HG03135 (cell line): Measurements from ENCODE around the gene ZFP36.
A peak's percentile ranks its signal among the peaks of the same experiment; 100 is the strongest.

Experiments used
- ATAC-seq: cut with Tn5 transposase; IDR thresholded peaks from one replicate; pipeline ENCODE4 v1.9.1; 2021; ENCODE audit warnings: mild to moderate bottlenecking, moderate library complexity; ENCODE audit not compliant: unreplicated experiment

The ZFP36 gene

GRCh38 chr19:39405958-39406655 is 540 bp upstream of the ZFP36 start:
- no peak for ATAC-seq

- no peak for ATAC-seq
Observed at GRCh38 chr19:39407410-39407659, 688 bp downstream of the ZFP36 start.

GRCh38 chr19:39407660-39408391 is 1.2 kb downstream of the ZFP36 start:
- no peak for ATAC-seq

DNA sequence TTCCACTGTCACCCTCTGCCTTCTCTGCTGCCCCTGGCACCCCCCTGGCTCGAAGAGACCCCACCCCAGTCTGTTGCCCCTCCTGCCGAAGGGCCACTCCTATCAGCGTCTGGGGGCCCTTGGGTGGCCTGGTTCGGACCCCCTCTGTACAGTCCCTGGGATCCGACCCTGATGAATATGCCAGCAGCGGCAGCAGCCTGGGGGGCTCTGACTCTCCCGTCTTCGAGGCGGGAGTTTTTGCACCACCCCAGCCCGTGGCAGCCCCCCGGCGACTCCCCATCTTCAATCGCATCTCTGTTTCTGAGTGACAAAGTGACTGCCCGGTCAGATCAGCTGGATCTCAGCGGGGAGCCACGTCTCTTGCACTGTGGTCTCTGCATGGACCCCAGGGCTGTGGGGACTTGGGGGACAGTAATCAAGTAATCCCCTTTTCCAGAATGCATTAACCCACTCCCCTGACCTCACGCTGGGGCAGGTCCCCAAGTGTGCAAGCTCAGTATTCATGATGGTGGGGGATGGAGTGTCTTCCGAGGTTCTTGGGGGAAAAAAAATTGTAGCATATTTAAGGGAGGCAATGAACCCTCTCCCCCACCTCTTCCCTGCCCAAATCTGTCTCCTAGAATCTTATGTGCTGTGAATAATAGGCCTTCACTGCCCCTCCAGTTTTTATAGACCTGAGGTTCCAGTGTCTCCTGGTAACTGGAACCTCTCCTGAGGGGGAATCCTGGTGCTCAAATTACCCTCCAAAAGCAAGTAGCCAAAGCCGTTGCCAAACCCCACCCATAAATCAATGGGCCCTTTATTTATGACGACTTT is 2.0 kb downstream of the ZFP36 start:
- no peak for ATAC-seq

DNA sequence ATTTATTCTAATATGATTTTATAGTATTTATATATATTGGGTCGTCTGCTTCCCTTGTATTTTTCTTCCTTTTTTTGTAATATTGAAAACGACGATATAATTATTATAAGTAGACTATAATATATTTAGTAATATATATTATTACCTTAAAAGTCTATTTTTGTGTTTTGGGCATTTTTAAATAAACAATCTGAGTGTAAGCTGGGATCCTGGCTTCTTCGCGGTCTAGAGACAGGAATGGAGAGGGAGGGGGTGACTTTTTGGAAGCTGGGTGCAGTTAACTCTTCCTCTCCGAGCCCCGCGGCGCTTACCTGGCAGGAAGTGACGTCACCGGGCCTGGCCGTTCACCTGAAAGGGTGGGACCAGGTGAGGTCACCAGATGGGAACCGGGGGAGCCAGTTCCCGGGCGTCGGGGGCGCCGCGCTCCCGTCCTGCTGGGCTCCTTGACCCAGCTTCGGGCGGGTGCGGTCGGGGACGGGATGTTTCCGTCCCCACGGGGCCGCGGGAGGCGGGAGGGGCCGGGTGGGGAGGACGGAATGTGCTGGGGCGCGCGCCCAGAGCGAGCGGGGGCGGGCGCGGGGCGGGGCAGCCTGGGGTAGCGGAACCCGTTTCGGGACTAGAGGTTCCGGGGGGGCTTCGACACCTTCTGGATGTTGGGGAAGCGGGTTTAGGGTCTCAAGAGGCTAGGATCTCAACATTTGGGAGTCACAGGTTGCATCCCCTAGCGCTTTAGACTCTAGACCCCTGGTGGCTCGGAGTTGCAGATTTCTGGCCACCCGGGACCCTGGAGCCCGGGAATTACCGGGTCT is 2.8 kb downstream of the ZFP36 start:
- no peak for ATAC-seq

- ATAC-seq, result no peak
Observed at GRCh38 chr19:39410017-39410830, 3.6 kb downstream of the ZFP36 start.

GRCh38 chr19:39410831-39411080 is 4.1 kb downstream of the ZFP36 start:
- no peak for ATAC-seq

DNA sequence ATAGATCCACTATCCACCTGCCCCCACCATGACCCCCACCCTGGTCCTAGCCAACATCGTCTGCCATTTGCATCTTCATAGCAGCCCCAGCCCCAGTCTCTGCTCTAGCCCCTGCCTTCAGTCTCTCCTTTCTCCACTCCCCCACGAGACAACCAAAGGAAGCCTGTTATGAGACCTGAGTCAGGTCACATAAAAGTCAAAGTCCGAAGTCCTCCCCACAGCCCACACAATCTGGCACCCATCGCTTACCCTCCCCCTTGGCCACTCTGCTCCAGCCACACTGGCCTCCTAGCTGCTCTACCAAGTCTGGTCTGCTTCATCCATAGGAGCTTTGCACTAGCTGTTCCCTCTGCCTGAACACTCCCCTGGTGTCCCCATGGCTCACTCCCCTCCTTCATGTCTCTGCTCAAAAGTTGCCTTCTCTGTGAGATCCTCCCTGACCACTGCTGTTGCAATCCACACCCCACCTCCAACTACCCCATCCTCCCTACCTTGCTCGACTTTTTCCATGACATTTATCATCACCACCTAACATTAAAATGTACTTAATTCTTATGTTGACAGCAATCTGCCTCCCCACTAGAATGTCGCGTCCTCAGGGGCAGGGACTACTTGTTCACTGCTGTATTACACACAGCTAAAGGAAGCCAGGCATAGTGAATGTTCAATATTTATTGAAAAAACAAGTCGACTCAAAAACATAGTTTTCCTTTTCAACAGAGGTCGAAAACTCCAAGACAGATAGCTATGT is 4.6 kb downstream of the ZFP36 start:
- no peak for ATAC-seq

DNA sequence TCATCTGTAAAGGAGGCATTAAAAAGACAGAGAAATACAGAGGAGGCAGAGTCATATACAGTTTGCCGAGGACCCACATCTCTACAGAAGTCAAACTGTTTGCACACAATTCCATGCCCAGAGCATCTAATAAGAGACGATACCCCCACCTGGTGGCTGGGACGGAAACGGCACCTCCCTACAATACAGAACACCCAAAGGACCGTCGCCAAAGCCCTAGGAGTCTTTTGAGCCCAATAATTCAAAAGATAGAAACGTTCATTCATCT is 5.1 kb downstream of the ZFP36 start:
- peak; percentile 31 for ATAC-seq

- peak; percentile 60 for ATAC-seq
Observed at GRCh38 chr19:39412100-39412866, 5.6 kb downstream of the ZFP36 start, which contains the start of gene PLEKHG2. Gene PLEKHG2 (plus strand): TSS chr19:39412669. CDS start chr19:39414087, 1,418 bp downstream.

GRCh38 chr19:39412867-39413271 is 6.2 kb downstream of the ZFP36 start:
- ATAC-seq, result no peak

DNA sequence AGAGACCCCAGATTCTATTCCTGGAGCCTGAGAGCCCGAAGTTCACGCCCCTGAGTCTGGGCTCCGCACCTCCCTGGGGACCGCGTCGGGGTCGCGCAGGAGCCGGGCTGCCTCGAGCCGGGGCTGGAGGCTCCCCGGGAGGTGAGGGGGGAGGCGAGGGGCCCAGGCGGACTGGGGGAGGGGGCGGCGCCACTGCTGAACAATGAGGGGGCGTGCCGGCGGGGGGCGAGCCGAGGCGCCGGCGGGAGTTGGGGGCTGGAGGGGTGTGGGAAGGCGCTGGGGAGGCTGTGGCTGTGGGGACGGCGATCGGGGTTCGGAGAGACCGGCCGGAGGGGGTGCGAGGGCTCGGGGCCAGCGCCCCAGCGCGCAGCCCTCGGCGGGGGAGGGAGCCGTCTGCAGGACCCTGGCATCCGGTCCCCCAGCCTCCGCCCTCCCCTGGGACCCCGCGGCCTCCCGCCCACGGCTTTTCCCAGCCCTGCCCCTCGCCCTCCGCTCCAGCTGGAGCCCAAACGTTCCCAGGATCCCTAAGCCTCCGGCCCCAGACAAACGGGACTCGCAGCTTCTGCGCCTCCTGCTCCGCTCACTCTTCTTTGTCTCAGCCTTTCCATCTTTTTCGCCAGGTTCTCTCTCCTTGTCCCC is 6.7 kb downstream of the ZFP36 start:
- ATAC-seq, result no peak

DNA sequence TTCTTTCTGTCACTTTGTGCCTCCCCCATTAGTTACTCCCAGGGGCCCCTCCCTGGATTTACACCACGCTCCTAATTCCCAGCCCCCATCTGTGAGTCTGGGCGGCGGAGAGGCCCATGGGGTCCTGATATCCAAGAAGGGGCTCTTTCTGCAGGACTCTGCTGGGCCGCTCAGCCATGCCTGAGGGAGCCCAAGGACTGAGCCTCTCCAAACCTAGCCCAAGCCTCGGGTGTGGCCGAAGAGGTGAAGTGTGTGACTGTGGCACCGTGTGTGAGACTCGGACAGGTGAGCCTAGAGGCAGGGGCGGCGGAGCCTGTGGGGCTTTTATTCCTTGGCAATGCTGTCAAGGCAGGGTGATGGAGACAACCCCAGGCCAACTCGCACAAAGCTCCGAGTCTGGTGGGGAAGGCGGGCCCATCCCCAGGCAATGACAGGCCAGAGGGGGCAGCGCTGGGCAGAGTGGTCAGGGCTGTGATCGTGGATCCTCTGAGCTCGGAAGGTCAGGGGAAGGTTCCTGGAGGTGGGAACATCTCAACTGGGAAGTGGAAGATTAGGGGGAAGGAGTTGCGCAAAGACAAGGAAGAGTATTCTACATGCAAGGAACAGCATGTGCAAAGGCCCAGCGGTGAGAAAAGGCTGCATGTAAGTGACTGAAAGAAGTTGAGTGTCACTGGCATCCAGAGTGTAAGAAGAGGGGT is 7.4 kb downstream of the ZFP36 start:
- ATAC-seq, result no peak

DNA sequence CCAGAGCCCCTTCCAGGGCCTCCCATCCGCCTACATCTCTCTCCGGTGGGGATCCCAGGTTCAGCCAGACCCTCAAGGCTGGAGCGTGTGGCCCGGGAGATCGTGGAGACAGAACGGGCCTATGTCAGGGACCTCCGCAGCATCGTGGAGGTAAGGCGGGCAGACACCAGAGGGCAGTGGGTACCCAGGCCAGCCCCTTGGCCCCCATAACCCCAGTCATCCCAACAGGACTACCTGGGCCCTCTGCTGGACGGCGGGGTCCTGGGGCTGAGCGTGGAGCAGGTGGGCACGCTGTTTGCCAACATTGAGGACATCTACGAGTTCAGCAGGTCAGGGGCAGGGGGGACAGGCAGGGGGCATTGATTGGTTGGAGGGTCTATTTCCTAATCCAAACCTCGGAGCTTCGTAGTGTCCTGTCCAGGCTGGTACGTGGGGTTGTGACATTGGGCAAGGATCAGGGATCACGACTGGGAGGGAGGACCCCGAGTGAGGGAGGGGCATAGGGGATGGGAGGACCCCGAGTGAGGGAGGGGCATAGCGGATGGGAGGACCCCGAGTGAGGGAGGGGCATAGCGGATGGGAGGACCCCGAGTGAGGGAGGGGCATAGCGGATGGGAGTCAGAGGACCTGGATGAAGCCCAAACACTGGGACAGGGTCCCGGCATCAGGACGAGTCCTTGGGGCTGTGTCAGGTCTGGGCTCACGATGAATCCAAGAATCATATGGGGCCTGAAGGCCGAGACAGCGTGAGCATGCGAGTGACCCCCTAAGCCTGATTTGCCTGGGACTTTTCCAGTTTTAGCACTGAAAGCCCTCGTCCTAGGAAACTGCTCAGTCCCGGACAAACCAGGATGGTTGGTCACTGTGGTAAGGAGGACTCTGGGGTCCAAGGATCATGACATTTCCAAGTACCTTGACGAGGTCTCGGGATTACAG is 8.7 kb downstream of the ZFP36 start:
- ATAC-seq, result no peak

DNA sequence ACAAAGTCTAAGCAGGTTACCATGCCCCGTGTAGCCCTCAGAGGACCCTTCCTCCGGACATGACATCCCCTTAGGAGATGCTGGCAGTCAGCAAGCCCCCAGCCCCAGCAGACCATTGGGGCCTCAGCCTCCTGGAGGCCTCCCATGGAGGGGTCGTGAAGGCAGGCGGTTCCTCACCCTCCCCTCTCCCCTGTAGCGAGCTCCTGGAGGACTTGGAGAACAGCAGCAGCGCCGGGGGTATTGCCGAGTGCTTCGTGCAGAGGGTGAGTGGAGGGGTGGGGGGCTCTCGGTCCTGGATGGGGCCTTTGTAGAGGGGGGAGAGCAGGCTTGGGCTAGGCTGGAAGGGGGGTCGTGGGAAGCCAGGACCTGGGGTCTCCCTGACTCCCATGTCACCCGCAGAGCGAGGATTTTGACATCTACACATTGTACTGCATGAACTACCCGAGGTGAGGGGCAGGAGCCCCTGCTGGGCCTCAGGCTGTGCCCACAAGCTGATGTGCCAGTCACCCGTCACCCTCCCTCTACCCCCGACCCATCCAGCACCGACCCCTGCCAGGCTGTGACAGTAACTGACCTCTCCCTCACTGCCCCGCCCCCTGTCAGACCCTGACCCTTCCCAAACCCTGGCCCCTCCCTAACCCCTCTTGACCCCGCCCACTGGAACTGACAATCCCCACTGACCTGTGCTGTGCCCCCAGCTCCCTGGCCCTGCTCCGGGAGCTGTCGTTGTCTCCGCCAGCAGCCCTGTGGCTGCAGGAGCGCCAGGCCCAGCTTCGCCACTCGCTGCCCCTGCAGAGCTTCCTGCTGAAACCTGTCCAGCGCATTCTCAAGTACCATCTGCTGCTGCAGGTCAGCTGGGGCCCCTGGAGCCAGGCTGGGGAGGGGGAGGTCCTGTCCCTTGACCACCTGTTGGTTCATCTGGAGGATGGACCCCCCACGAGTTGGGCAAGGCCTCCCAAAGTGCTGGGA is 9.8 kb downstream of the ZFP36 start:
- no peak for ATAC-seq
